Keratinocyte (primary cell): Measurements from ENCODE around the gene IL17C. TPM values are rescaled to one million over a fixed set of nuclear protein-coding genes. Genes with fewer than 3 reads are reported as not detected.

Source experiments
- DNase-seq: peaks from one replicate; pipeline ENCODE4 v3.0.0-alpha.2; 2011; ENCODE audit warnings: low read depth, missing footprints, low spot score
- FAIRE-seq: peaks from 2 replicates; lab custom pipeline; 2011; peaks lifted over from hg19 to GRCh38; lab: Jason Lieb, UNC
- H2AFZ ChIP-seq: 2 replicates; pipeline ENCODE4 v1.6.0; 2012; ENCODE audit warnings: low read length, control low read depth, inconsistent platforms; ENCODE audit not compliant: control insufficient read depth
- H3K27ac ChIP-seq: 2 replicates; pipeline ENCODE4 v1.5.1; 2011; ENCODE audit warnings: low read length; ENCODE audit not compliant: control insufficient read depth, insufficient read depth
- H3K27me3 ChIP-seq: 3 replicates; pipeline ENCODE4 v1.6.0; 2011; ENCODE audit warnings: low read length; ENCODE audit not compliant: control insufficient read depth, insufficient read depth; ENCODE audit errors: extremely low read depth
- H3K36me3 ChIP-seq, 2 experiments: 2 replicates in 1 of 2; 3 replicates in 1 of 2; pipeline ENCODE4 v1.5.1; 2011; ENCODE audit warnings: low read length in 2 of 2, mild to moderate bottlenecking in 1 of 2; ENCODE audit not compliant: control insufficient read depth in 2 of 2, insufficient read depth in 2 of 2; ENCODE audit errors: extremely low read depth in 1 of 2
- H3K4me1 ChIP-seq: 3 replicates; pipeline ENCODE4 v1.5.1; 2011; ENCODE audit warnings: low read length; ENCODE audit not compliant: control insufficient read depth, insufficient read depth; ENCODE audit errors: extremely low read depth
- H3K4me2 ChIP-seq: 3 replicates; pipeline ENCODE4 v1.6.0; 2011; ENCODE audit warnings: low read depth, low read length; ENCODE audit not compliant: control insufficient read depth, insufficient read depth; ENCODE audit errors: extremely low read depth
- H3K4me3 ChIP-seq, 3 experiments: fragments of 200-600 bp in 1 of 3; sonication (generic) in 1 of 3; 2 replicates in 2 of 3; 3 replicates in 1 of 3; pipeline ENCODE4 v1.5.1; 2011 to 2016; ENCODE audit warnings: low read length in 3 of 3, mild to moderate bottlenecking in 3 of 3, control low read depth in 2 of 3, inconsistent platforms in 1 of 3, low read depth in 1 of 3, mixed read lengths in 1 of 3, mixed run types in 1 of 3, moderate library complexity in 1 of 3; ENCODE audit not compliant: control insufficient read depth in 2 of 3, insufficient read depth in 2 of 3; ENCODE audit errors: extremely low read depth in 1 of 3
- H3K79me2 ChIP-seq: 2 replicates; pipeline ENCODE4 v1.6.0; 2012; ENCODE audit warnings: low read length; ENCODE audit not compliant: control insufficient read depth, insufficient read depth
- H3K9ac ChIP-seq: 3 replicates; pipeline ENCODE4 v1.6.0; 2011; ENCODE audit warnings: low read length; ENCODE audit not compliant: control insufficient read depth, insufficient read depth; ENCODE audit errors: extremely low read depth
- H3K9me1 ChIP-seq: 3 replicates; pipeline ENCODE4 v1.6.0; 2011; ENCODE audit warnings: low read length; ENCODE audit not compliant: control insufficient read depth, insufficient read depth; ENCODE audit errors: extremely low read depth
- H3K9me3 ChIP-seq: 2 replicates; pipeline ENCODE4 v1.5.1; 2012; ENCODE audit warnings: low read depth, low read length; ENCODE audit not compliant: control insufficient read depth
- H4K20me1 ChIP-seq: 3 replicates; pipeline ENCODE4 v1.6.0; 2011; ENCODE audit warnings: low read length; ENCODE audit not compliant: control insufficient read depth, insufficient read depth; ENCODE audit errors: extremely low read depth
- CTCF ChIP-seq, 3 experiments: IDR thresholded peaks in 1 of 3; conservative IDR thresholded peaks in 1 of 3; optimal IDR thresholded peaks in 1 of 3; 2 replicates in 2 of 3; 3 replicates in 1 of 3; pipeline versions ENCODE3 to v1.5.1; 2011; ENCODE audit warnings: low read length in 3 of 3, mild to moderate bottlenecking in 3 of 3, moderate library complexity in 2 of 3, control low read depth in 1 of 3, inconsistent platforms in 1 of 3; ENCODE audit not compliant: insufficient read depth in 2 of 3; ENCODE audit errors: extremely low read depth in 1 of 3
- EZH2 ChIP-seq: IDR thresholded peaks from one replicate; pipeline ENCODE4 v1.6.1; 2012; ENCODE audit warnings: inconsistent platforms, mild to moderate bottlenecking, low read length, moderate library complexity
- dilution Hi-C: fragments of 300-500 bp; cut with MboI; formaldehyde crosslinking; loops from one replicate; pipeline ENCODE4 v1.7.0; 2020; ENCODE audit warnings: low sequenced_read_pairs; ENCODE audit not compliant: extremely low pct_ligation_motif_present
- polyA plus RNA-seq, 5 experiments: library from polyadenylated mRNA; depleted of rRNA in 3 of 5; stranded (reverse) in 3 of 5; stranded (forward) in 1 of 5; unstranded in 1 of 5; fragments of >200 nt; gene quantifications; 1 replicate in 1 of 5; 2 replicates in 3 of 5; 3 replicates in 1 of 5; pipeline versions ENCODE4 v1.2.1 to v1.2.3, GENCODE V29; 2011 to 2012; ENCODE audit warnings: missing spikeins in 2 of 5, low read depth in 1 of 5, low replicate concordance in 1 of 5

Gene IL17C
- polyA plus RNA-seq, 1 donor (not counting 4 experiments of a cell fraction or from before 2014, with no cell fraction given): not detected

GRCh38 chr16:88687676-88688012 is 49.3 kb downstream of the IL17C start:
- H3K9me3 ChIP-seq: no peaks in the 10 kb centered on the region
- no peak overlapping the region for H3K27ac ChIP-seq
- peaks cover 66% of the 10 kb centered on the region for H3K27me3 ChIP-seq
- TF ChIP-seq CTCF (optimal IDR thresholded peaks at IDR 0.05 in 1 of 3, IDR thresholded peaks at IDR 0.05 in 1 of 3, conservative IDR thresholded peaks at IDR 0.05 in 1 of 3; ENCODE audit: extremely low read depth in 1 of 3, insufficient read depth in 2 of 3, low read length in 3 of 3) (no peak), EZH2 (peak; percentile 9)
- no peak for FAIRE-seq
- no peak overlapping the region for H2AFZ ChIP-seq
- peaks cover 2% of the 10 kb centered on the region for H4K20me1 ChIP-seq
- dilution Hi-C loops: no loop called here
- H3K9ac ChIP-seq: no peak overlapping the region
- DNase-seq: no peak
- no peaks in the 10 kb centered on the region for H3K36me3 ChIP-seq
- H3K4me2 ChIP-seq: no peak overlapping the region
- H3K4me3 ChIP-seq: no peak overlapping the region
- H3K4me1 ChIP-seq: peaks cover 14% of the 10 kb centered on the region
- no peaks in the 10 kb centered on the region for H3K79me2 ChIP-seq
- no peaks in the 10 kb centered on the region for H3K9me1 ChIP-seq

GRCh38 chr16:88688013-88688778 is 49.8 kb downstream of the IL17C start:
- Histone ChIP-seq H3K4me1 (peaks cover 14% of the 10 kb centered on the region), H3K9me3 (no peaks in the 10 kb centered on the region), H3K9me1 (no peaks in the 10 kb centered on the region), H3K79me2 (no peaks in the 10 kb centered on the region), H3K4me2 (no peak overlapping the region), H3K27ac (no peak overlapping the region), H3K4me3 (no peak overlapping the region), H3K9ac (no peak overlapping the region), H4K20me1 (peaks cover 2% of the 10 kb centered on the region), H2AFZ (no peak overlapping the region), H3K27me3 (peaks cover 71% of the 10 kb centered on the region), H3K36me3 (no peaks in the 10 kb centered on the region)
- TF ChIP-seq EZH2 (peak; percentile 23), CTCF (optimal IDR thresholded peaks at IDR 0.05 in 1 of 3, IDR thresholded peaks at IDR 0.05 in 1 of 3, conservative IDR thresholded peaks at IDR 0.05 in 1 of 3; ENCODE audit: extremely low read depth in 1 of 3, insufficient read depth in 2 of 3, low read length in 3 of 3) (no peak)
- DNase-seq: no peak
- FAIRE-seq: no peak
- dilution Hi-C loops: no loop called here

Other genes with a start within 250 kb of the IL17C start
- 0.42 to 0.56 TPM (median 0.54 TPM) in 3 replicates for gene ZFPM1, start 185.3 kb upstream of the IL17C start, polyA plus RNA-seq
- gene ZC3H18, start 68.2 kb upstream of the IL17C start, polyA plus RNA-seq: 6.0 to 18.4 TPM (median 7.5 TPM) in 3 replicates
- 4.4 to 22.7 TPM (median 7.7 TPM) in 3 replicates for gene CYBA, start 12.5 kb downstream of the IL17C start, polyA plus RNA-seq
- 59.6 to 85.7 TPM (median 70.6 TPM) in 3 replicates for gene MVD, start 24.5 kb downstream of the IL17C start, polyA plus RNA-seq
- not detected in 3 replicates for gene SNAI3, start 47.9 kb downstream of the IL17C start, polyA plus RNA-seq
- gene RNF166, start 67.8 kb downstream of the IL17C start, polyA plus RNA-seq: 3.2 to 4.7 TPM (median 3.4 TPM) in 3 replicates
- 6.3 to 10.0 TPM (median 7.4 TPM) in 3 replicates for gene CTU2, start 67.9 kb downstream of the IL17C start, polyA plus RNA-seq
- gene PIEZO1, start 146.6 kb downstream of the IL17C start, polyA plus RNA-seq: 62.8 to 136 TPM (median 120 TPM) in 3 replicates
- gene CDT1, start 165.2 kb downstream of the IL17C start, polyA plus RNA-seq: 1.0 to 4.9 TPM (median 2.0 TPM) in 3 replicates
- 91.4 to 177 TPM (median 106 TPM) in 3 replicates for gene APRT, start 173.4 kb downstream of the IL17C start, polyA plus RNA-seq
- gene GALNS, start 218.4 kb downstream of the IL17C start, polyA plus RNA-seq: 8.3 to 9.6 TPM (median 9.3 TPM) in 3 replicates
- 49.5 to 170 TPM (median 139 TPM) in 3 replicates for gene TRAPPC2L, start 218.6 kb downstream of the IL17C start, polyA plus RNA-seq
- not detected in 3 replicates for gene PABPN1L, start 228.1 kb downstream of the IL17C start, polyA plus RNA-seq